Kidney epithelial cell (primary cell): Measurements from ENCODE around the gene SREK1. TPM values are rescaled to one million over a fixed set of nuclear protein-coding genes. Genes with fewer than 3 reads are reported as not detected.

Source experiments
- DNase-seq: peaks from one replicate; pipeline ENCODE4 v3.0.0-alpha.2; 2010; ENCODE audit warnings: low read depth
- H3K27me3 ChIP-seq: 2 replicates; pipeline ENCODE4 v1.6.0; 2011; ENCODE audit warnings: low read length; ENCODE audit not compliant: control insufficient read depth, insufficient read depth
- H3K36me3 ChIP-seq: 2 replicates; pipeline ENCODE4 v1.5.1; 2011; ENCODE audit warnings: low read length; ENCODE audit not compliant: control insufficient read depth, insufficient read depth
- H3K4me3 ChIP-seq: 2 replicates; pipeline ENCODE4 v1.5.1; 2011; ENCODE audit warnings: low read depth, mild to moderate bottlenecking, control low read depth, low read length
- CTCF ChIP-seq: IDR thresholded peaks from 2 replicates; pipeline ENCODE4 v1.5.1; 2011; ENCODE audit warnings: mild to moderate bottlenecking, moderate library complexity, low read length, control low read depth, inconsistent platforms; ENCODE audit not compliant: insufficient read depth, poor library complexity, severe bottlenecking
- total RNA-seq: library from RNA; depleted of rRNA; stranded (reverse); fragments of >200 nt; gene quantifications from 2 replicates; pipeline ENCODE4 v1.2.3, GENCODE V29; 2015

Gene SREK1
- total RNA-seq, 1 donor from 2014 or later: 26.9 TPM

- TF ChIP-seq CTCF: no peak
- Histone ChIP-seq H3K27me3 (no peaks in the 10 kb centered on the region), H3K4me3 (no peak overlapping the region), H3K36me3 (no peaks in the 10 kb centered on the region)
- DNase-seq: no peak
Observed at GRCh38 chr5:66179297-66180051, 35.4 kb downstream of the SREK1 start.

- Histone ChIP-seq H3K4me3 (no peak overlapping the region), H3K27me3 (no peaks in the 10 kb centered on the region), H3K36me3 (no peaks in the 10 kb centered on the region)
- TF ChIP-seq CTCF: no peak
- DNase-seq: no peak
Observed at GRCh38 chr5:66180282-66181155, 36.4 kb downstream of the SREK1 start.

GRCh38 chr5:66186108-66186507 is 42.0 kb downstream of the SREK1 start:
- H3K27me3 ChIP-seq: no peaks in the 10 kb centered on the region
- no peak for DNase-seq

GRCh38 chr5:66193419-66193818 is 49.3 kb downstream of the SREK1 start:
- Histone ChIP-seq H3K36me3 (no peaks in the 10 kb centered on the region), H3K4me3 (no peak overlapping the region), H3K27me3 (no peaks in the 10 kb centered on the region)
- TF ChIP-seq CTCF: no peak
- no peak for DNase-seq

More at GRCh38 chr5:66186108-66186507, 42.0 kb downstream of the SREK1 start:
- no peak for TF ChIP-seq CTCF
- Histone ChIP-seq H3K4me3 (no peak overlapping the region), H3K36me3 (no peaks in the 10 kb centered on the region)

- Histone ChIP-seq H3K4me3 (no peak overlapping the region), H3K27me3 (no peaks in the 10 kb centered on the region), H3K36me3 (no peaks in the 10 kb centered on the region)
- TF ChIP-seq CTCF: no peak
- no peak for DNase-seq
Observed at GRCh38 chr5:66197764-66198405, 53.8 kb downstream of the SREK1 start.
